Right atrium auricular region (tissue), 2 donors: ENCODE results near the gene PDE2A. TPM values are rescaled to one million over a fixed set of nuclear protein-coding genes. Genes with fewer than 3 reads are reported as not detected.
A peak's percentile ranks its signal among the peaks of the same experiment; 100 is the strongest.

Experiments used
- DNase-seq: peaks from one replicate; pipeline ENCODE4 v3.0.0-alpha.2; 2019; ENCODE audit warnings: low spot score
- H3K27ac ChIP-seq, 2 donors: fragments of 200-600 bp; sonication (generic); 1 replicate in 1 of 2; 2 replicates in 1 of 2; pipeline ENCODE4 v1.5.1; 2016 to 2019
- H3K27me3 ChIP-seq, 2 donors: fragments of 200-600 bp; sonication (generic); one replicate each; pipeline versions ENCODE4 v1.5.1 to v1.6.0; 2017 to 2019
- H3K36me3 ChIP-seq: fragments of 200-600 bp; sonication (generic); one replicate; pipeline ENCODE4 v1.5.1; 2016
- H3K4me1 ChIP-seq, 2 donors: fragments of 200-600 bp; sonication (generic); one replicate each; pipeline versions ENCODE4 v1.5.1 to v1.6.0; 2017 to 2019
- H3K4me3 ChIP-seq, 2 donors: fragments of 200-600 bp; sonication (generic); 1 replicate in 1 of 2; 2 replicates in 1 of 2; pipeline ENCODE4 v1.5.1; 2017 to 2019; ENCODE audit warnings: mild to moderate bottlenecking in 1 of 2, moderate library complexity in 1 of 2
- H3K9me3 ChIP-seq, 2 donors: fragments of 200-600 bp; sonication (generic); one replicate each; pipeline ENCODE4 v1.5.1; 2019
- total RNA-seq, 2 donors: library from RNA; depleted of rRNA; stranded (reverse); fragments of >200 nt; gene quantifications; one replicate each; pipeline ENCODE4 v1.1.0, GENCODE V29; 2016
- TF ChIP-seq, protein P1 (sequence below), 2 donors: fragments of 200-600 bp; sonication (generic); IDR thresholded peaks; one replicate each; pipeline ENCODE4 v1.5.1; 2019; ENCODE audit warnings: antibody characterized with exemption in 2 of 2

Gene PDE2A
- total RNA-seq, 2 donors from 2014 or later, result 23.1 to 34.2 TPM

DNA sequence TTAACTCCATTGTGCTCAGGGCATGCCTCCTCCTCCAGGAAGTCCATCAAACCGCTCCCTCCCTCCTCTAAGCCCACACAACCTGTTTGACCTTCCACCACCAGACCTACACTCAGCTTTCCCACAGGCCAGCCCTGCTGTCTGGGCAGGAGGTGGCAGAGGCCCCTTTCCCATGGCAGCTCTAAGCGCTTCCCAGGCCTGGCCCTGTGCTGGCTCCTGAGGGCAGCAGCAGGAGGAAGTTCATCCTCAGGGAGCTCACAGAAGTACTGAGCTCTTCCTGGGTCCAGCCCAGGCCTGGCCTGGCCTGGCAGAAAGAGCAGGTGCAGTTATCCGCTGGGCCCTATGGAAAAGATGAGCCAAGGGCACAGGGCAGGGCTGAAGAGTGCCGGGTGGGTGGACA is 46.6 kb upstream of the PDE2A start:
- Histone ChIP-seq H3K9me3 (no peaks in the 10 kb centered on the region), H3K27me3 (no peaks in the 10 kb centered on the region), H3K36me3 (peaks cover 6% of the 10 kb centered on the region), H3K4me1 (peaks cover 3 to 78% of the 10 kb centered on the region in 2 donors), H3K27ac (peak overlapping the region; percentile 92 to 94), H3K4me3 (peak overlapping the region; percentile 63 to 70)
- no peak for DNase-seq
- TF ChIP-seq, protein P1, sequence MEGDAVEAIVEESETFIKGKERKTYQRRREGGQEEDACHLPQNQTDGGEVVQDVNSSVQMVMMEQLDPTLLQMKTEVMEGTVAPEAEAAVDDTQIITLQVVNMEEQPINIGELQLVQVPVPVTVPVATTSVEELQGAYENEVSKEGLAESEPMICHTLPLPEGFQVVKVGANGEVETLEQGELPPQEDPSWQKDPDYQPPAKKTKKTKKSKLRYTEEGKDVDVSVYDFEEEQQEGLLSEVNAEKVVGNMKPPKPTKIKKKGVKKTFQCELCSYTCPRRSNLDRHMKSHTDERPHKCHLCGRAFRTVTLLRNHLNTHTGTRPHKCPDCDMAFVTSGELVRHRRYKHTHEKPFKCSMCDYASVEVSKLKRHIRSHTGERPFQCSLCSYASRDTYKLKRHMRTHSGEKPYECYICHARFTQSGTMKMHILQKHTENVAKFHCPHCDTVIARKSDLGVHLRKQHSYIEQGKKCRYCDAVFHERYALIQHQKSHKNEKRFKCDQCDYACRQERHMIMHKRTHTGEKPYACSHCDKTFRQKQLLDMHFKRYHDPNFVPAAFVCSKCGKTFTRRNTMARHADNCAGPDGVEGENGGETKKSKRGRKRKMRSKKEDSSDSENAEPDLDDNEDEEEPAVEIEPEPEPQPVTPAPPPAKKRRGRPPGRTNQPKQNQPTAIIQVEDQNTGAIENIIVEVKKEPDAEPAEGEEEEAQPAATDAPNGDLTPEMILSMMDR (IDR thresholded peaks at IDR 0.05), result no peak

DNA sequence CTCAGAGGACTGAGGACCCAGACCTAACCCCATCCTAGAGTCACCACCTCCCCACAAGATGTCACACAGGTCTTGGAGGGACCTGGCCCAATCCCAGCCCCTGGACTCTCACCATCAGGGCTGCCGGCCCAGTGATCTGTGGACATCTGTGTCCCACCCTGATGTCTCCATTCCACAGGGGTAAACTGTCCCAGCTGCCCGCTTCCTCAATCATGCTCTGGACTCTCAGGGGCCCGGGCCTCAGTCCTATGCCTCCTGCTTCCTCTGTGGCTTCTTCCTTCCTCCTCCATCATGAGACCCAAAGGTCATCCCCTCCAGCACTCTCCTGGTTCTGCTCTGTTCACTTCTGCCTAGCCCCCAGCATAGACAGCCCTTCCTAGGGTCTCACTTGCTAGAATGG is 45.8 kb upstream of the PDE2A start:
- H3K4me3 ChIP-seq, result peak overlapping the region; percentile 63 to 70
- H3K36me3 ChIP-seq, result peaks cover 6% of the 10 kb centered on the region
- TF ChIP-seq, protein P1 (IDR thresholded peaks at IDR 0.05), result no peak
- no peaks in the 10 kb centered on the region for H3K27me3 ChIP-seq
- peak overlapping the region; percentile 92 to 94 for H3K27ac ChIP-seq
- H3K9me3 ChIP-seq, result no peaks in the 10 kb centered on the region
- DNase-seq, result no peak
- H3K4me1 ChIP-seq, result peaks cover 3 to 77% of the 10 kb centered on the region in 2 donors

DNA sequence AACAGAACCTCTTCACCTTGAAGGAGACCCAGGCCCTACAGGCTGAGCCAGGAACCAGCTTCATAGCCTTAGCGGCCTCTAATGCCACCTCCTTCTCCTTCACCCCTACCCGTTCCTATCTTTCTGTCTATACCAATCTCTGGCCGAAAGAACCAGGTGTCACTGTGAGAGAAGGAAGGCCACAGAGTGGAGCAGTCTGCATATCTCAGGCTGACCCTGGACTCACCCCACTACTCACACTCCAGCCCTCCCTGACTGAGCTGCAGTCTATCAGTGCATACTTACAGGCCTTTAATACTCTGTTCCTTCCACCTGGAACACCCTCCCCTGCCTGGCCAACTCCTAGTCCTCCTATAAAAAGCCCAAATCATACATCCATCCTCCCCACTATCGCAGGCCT is 45.3 kb upstream of the PDE2A start:
- TF ChIP-seq, protein P1 (IDR thresholded peaks at IDR 0.05), result no peak
- Histone ChIP-seq H3K36me3 (peaks cover 6% of the 10 kb centered on the region), H3K4me1 (peaks cover 3 to 77% of the 10 kb centered on the region in 2 donors), H3K9me3 (no peaks in the 10 kb centered on the region), H3K27ac (peak overlapping the region; percentile 92 to 94), H3K27me3 (no peaks in the 10 kb centered on the region), H3K4me3 (peak overlapping the region in 1 of 2 donors; percentile 70)
- DNase-seq, result no peak

DNA sequence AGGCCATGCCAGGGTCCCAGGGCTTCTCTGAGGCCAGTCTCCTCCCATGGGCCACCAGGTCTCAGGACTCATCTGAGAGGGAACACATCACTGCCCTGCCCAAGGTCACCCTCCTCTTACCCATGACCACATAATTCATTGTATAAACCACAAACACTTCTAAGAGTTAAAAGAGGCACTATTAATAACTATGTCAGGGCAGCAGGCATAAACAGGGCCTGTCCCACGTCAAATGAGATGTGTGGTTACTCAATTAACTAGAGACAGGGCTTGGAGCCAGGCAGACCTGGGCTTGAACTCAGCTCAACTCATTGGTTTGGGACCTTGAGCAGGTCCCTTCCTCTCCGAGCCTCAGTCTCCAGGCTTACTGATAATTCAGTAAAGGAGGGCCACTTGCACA is 44.9 kb upstream of the PDE2A start:
- H3K27me3 ChIP-seq, result no peaks in the 10 kb centered on the region
- H3K9me3 ChIP-seq, result no peaks in the 10 kb centered on the region
- H3K4me1 ChIP-seq, result peaks cover 3 to 77% of the 10 kb centered on the region in 2 donors
- peak overlapping the region; percentile 92 to 94 for H3K27ac ChIP-seq
- DNase-seq, result no peak
- TF ChIP-seq, protein P1 (IDR thresholded peaks at IDR 0.05), result no peak
- no peak overlapping the region for H3K4me3 ChIP-seq
- peaks cover 8% of the 10 kb centered on the region for H3K36me3 ChIP-seq

DNA sequence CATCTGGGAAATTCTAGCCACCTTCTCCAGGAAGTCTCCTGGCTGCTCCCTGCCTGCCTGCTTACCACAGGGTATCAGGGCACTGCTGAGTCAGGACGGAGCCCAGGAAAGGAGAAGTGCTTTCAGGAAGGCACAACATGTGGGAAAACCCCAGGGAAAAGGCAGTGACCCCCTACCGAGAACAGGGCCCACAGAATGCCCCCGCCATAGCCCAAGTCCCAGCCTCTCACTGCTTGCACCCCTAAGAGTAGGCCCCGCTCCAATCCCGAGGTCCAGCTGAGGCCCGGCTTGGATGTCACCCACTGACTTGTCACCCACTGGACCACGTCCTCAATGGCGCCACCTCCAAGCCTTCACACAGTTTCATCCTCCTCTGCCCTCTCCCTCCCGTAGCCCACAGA is 43.9 kb upstream of the PDE2A start:
- Histone ChIP-seq H3K4me1 (peaks cover 3 to 78% of the 10 kb centered on the region in 2 donors), H3K27me3 (no peaks in the 10 kb centered on the region), H3K36me3 (peaks cover 14% of the 10 kb centered on the region), H3K4me3 (no peak overlapping the region), H3K27ac (peak overlapping the region; percentile 92 to 94), H3K9me3 (no peaks in the 10 kb centered on the region)
- TF ChIP-seq, protein P1 (IDR thresholded peaks at IDR 0.05), result no peak
- no peak for DNase-seq

DNA sequence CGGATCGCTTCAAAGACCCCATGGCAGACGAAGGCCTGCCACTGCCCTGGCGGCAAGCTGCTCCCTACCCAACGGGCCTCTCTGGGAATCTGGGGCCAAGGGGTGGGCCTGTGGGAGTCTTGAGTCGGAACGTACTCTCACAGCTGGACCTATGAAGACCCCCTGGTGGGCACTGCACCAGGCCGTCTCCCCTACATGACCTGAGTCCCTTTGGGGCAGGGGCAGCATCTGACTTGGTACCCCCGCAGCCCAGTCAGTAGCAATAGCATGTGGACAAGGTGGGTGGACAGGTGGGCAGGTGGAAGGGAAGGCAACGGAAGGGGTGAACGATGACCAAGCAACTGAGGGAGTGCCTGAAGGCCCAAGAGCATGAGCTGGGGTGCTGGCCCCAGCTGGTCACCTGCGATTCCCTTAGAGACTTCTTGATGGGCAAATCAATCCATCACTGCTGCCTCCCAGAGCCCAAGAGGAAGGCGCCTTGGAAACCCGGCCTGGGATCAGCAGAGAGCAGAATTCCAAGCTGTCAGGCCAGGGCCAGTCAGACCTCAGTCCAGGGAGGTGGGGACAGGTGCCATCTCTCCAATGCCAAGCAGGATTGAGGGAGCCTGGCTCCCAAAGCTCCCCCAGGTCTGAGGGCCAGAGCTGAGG is 42.7 kb upstream of the PDE2A start:
- no peak overlapping the region for H3K4me3 ChIP-seq
- H3K4me1 ChIP-seq, result peaks cover 0 to 81% of the 10 kb centered on the region in 2 donors
- H3K27ac ChIP-seq, result peak overlapping the region in 1 of 2 donors; percentile 60
- no peaks in the 10 kb centered on the region for H3K27me3 ChIP-seq
- DNase-seq, result no peak
- H3K36me3 ChIP-seq, result peaks cover 19% of the 10 kb centered on the region
- TF ChIP-seq, protein P1 (IDR thresholded peaks at IDR 0.05), result no peak
- H3K9me3 ChIP-seq, result no peaks in the 10 kb centered on the region
